Transverse colon (tissue), 4 donors: Measurements from ENCODE around the gene UTP11. TPM values are rescaled to one million over a fixed set of nuclear protein-coding genes. Genes with fewer than 3 reads are reported as not detected.

Experiments
- DNase-seq: peaks from one replicate; pipeline ENCODE4 v3.0.0-alpha.2; 2019
- H3K27ac ChIP-seq, 4 donors: fragments of 200-600 bp; sonication (generic); 2 replicates each; pipeline ENCODE4 v1.5.1; 2016 to 2018; ENCODE audit warnings: inconsistent platforms in 4 of 4
- H3K27me3 ChIP-seq: fragments of 200-600 bp; sonication (generic); 2 replicates; pipeline ENCODE4 v1.5.1; 2017; ENCODE audit warnings: inconsistent platforms
- H3K36me3 ChIP-seq, 4 donors: fragments of 200-600 bp; sonication (generic); 2 replicates each; pipeline ENCODE4 v1.5.1; 2017 to 2019; ENCODE audit warnings: inconsistent platforms in 4 of 4
- H3K4me1 ChIP-seq, 4 donors: fragments of 200-600 bp; sonication (generic); 2 replicates each; pipeline ENCODE4 v1.5.1; 2017 to 2020; ENCODE audit warnings: inconsistent platforms in 4 of 4
- H3K4me3 ChIP-seq, 4 donors: fragments of 200-600 bp; sonication (generic); 1 replicate in 1 of 4; 2 replicates in 3 of 4; pipeline versions ENCODE4 v1.5.1 to v1.6.1; 2017 to 2019; ENCODE audit warnings: inconsistent platforms in 4 of 4
- H3K9me3 ChIP-seq, 2 donors: fragments of 200-600 bp; sonication (generic); 2 replicates each; pipeline ENCODE4 v1.5.1; 2017 to 2019; ENCODE audit warnings: inconsistent platforms in 2 of 2
- EP300 ChIP-seq: sonication (generic); formaldehyde crosslinking; IDR thresholded peaks from one replicate; pipeline ENCODE4 v1.6.1; 2017; ENCODE audit warnings: antibody characterized with exemption, low read depth
- POLR2A ChIP-seq: fragments of 450-650 bp; IDR thresholded peaks from one replicate; pipeline ENCODE4 v1.6.1; 2016; ENCODE audit warnings: antibody characterized with exemption, mild to moderate bottlenecking, moderate library complexity
- POLR2AphosphoS5 ChIP-seq, 3 donors: sonication (generic); formaldehyde crosslinking; IDR thresholded peaks; one replicate each; pipeline ENCODE4 v1.6.1; 2016; ENCODE audit warnings: antibody characterized with exemption in 3 of 3
- WGBS, 2 donors: methylation state at CpG; one replicate each; pipeline ENCODE4 v1.1.5; 2018; ENCODE audit warnings: low coverage in 1 of 2; 5-methylcytosine and 5-hydroxymethylcytosine counted together
- in situ Hi-C, 4 donors: fragments of 200-750 bp; cut with MboI; loops; one replicate each; pipeline versions ENCODE4 v1.15.0 to v1.15.1; 2017; ENCODE audit warnings: low sequenced_read_pairs in 3 of 4, low pct_ligation_motif_present in 1 of 4, low pct_unique_long_range_greater_than_20kb in 1 of 4
- intact Hi-C: fragments of 100-400 bp; cut with DNase I; formaldehyde crosslinking; loops from one replicate; pipeline ENCODE4 v1.15.1; 2023; ENCODE audit warnings: low total_unique reads
- total RNA-seq, 4 donors: library from RNA; depleted of rRNA; stranded (reverse); fragments of >200 nt; gene quantifications; one replicate each; pipeline ENCODE4 v1.1.0, GENCODE V29; 2016
- TF ChIP-seq, protein P1 (sequence below), 5 experiments: fragments of 200-600 bp in 3 of 5; fragments of 450-650 bp in 2 of 5; sonication (generic) in 3 of 5; IDR thresholded peaks; 1 replicate in 2 of 5; 2 replicates in 3 of 5; pipeline ENCODE4 v1.5.1; 2016 to 2017; ENCODE audit warnings: antibody characterized with exemption in 5 of 5, inconsistent platforms in 3 of 5, mild to moderate bottlenecking in 2 of 5, moderate library complexity in 1 of 5

Gene UTP11
- total RNA-seq, 4 donors from 2014 or later: 3.2 to 22.2 (median 15.3) TPM

DNA sequence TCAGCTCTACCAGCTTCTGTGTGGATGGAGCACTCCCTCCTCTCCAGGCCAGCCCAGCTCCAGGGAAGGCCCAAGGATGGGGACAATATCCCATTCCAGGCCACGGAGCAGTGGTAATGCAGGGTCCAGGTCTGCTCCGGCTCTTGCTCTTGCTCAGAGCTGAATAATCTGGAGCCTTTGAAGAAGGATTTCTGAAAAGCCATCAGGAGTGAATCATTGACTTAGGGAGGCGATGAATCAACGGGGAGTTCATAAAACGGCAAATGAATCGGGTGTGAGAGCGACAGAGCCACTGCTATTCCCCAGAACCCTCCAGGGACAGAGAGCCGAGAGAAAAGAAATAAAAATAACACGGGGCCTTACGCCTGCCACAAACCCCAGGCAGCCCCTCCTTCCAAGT lies 26.3 kb downstream of the UTP11 start:
- Histone ChIP-seq H3K9me3 (no peaks in the 10 kb centered on the region), H3K4me3 (no peak overlapping the region), H3K27ac (no peak overlapping the region), H3K4me1 (no peaks in the 10 kb centered on the region), H3K36me3 (no peaks in the 10 kb centered on the region), H3K27me3 (peaks cover 63% of the 10 kb centered on the region)
- in situ Hi-C loops: loop anchor here in 1 of 4 donors (25.0 kb wide), 1 partner anchor 798 kb away; no protein-coding TSS in a partner anchor
- TF ChIP-seq EP300 (no peak), POLR2AphosphoS5 (IDR thresholded peaks at IDR 0.05) (no peak), POLR2A (no peak)
- TF ChIP-seq, protein P1, sequence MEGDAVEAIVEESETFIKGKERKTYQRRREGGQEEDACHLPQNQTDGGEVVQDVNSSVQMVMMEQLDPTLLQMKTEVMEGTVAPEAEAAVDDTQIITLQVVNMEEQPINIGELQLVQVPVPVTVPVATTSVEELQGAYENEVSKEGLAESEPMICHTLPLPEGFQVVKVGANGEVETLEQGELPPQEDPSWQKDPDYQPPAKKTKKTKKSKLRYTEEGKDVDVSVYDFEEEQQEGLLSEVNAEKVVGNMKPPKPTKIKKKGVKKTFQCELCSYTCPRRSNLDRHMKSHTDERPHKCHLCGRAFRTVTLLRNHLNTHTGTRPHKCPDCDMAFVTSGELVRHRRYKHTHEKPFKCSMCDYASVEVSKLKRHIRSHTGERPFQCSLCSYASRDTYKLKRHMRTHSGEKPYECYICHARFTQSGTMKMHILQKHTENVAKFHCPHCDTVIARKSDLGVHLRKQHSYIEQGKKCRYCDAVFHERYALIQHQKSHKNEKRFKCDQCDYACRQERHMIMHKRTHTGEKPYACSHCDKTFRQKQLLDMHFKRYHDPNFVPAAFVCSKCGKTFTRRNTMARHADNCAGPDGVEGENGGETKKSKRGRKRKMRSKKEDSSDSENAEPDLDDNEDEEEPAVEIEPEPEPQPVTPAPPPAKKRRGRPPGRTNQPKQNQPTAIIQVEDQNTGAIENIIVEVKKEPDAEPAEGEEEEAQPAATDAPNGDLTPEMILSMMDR (IDR thresholded peaks at IDR 0.05): no peak
- WGBS, 2 donors: 49% methylated on average over 10 of the region's 10 CpGs; no CpG with 5 or more reads in 1 of the 2 donors
- intact Hi-C loops: no loop called here
- DNase-seq: no peak

DNA sequence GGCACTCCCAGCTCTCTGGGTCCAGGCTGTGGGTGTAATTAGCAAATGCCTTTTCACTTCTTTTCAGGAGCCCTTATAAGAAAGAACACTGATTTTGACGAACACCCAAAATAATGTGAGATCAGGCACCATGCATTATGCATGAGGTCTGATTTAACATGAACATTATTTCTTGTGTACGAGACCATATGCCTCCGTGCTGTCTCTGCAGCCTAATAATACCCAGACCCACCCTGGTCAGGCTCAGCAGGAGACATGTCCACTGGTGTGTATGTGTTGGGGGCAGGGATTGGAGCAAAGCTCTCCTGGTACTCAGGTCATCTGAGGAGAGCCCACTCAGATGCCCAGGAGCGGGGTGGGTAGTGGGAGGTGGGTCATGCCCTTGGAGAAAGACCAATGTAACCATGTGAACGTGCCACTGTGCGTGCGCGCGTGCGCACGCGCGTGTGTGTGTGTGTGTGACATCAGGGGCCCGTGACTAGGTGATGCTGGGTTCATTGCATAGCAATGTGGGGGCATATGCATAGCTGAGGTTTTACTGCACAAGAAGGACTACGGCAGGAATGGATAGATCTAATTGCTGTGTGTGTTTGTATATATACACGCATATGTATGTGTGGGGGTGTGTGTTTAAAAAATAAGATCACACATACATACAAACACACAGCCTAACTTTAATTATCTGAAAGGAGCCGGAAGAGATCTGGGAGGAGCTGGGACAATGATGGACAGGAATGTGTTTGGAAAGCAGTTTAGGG lies 27.0 kb downstream of the UTP11 start:
- no peaks in the 10 kb centered on the region for H3K36me3 ChIP-seq
- peaks cover 70% of the 10 kb centered on the region for H3K27me3 ChIP-seq
- no peak for TF ChIP-seq POLR2AphosphoS5 (IDR thresholded peaks at IDR 0.05)
- TF ChIP-seq POLR2A: no peak
- TF ChIP-seq, protein P1 (IDR thresholded peaks at IDR 0.05): no peak
- TF ChIP-seq EP300: no peak
- no peaks in the 10 kb centered on the region for H3K9me3 ChIP-seq
- 79% methylated on average over 14 to 17 of the region's 17 CpGs for WGBS, 2 donors
- intact Hi-C loops: no loop called here
- H3K4me1 ChIP-seq: peaks cover 2 to 5% (median 4%) of the 10 kb centered on the region in 4 donors
- no peak overlapping the region for H3K4me3 ChIP-seq
- DNase-seq: no peak
- in situ Hi-C loops: loop anchor here in 1 of 4 donors (25.0 kb wide), 1 partner anchor 798 kb away; no protein-coding TSS in a partner anchor
- H3K27ac ChIP-seq: no peak overlapping the region

DNA sequence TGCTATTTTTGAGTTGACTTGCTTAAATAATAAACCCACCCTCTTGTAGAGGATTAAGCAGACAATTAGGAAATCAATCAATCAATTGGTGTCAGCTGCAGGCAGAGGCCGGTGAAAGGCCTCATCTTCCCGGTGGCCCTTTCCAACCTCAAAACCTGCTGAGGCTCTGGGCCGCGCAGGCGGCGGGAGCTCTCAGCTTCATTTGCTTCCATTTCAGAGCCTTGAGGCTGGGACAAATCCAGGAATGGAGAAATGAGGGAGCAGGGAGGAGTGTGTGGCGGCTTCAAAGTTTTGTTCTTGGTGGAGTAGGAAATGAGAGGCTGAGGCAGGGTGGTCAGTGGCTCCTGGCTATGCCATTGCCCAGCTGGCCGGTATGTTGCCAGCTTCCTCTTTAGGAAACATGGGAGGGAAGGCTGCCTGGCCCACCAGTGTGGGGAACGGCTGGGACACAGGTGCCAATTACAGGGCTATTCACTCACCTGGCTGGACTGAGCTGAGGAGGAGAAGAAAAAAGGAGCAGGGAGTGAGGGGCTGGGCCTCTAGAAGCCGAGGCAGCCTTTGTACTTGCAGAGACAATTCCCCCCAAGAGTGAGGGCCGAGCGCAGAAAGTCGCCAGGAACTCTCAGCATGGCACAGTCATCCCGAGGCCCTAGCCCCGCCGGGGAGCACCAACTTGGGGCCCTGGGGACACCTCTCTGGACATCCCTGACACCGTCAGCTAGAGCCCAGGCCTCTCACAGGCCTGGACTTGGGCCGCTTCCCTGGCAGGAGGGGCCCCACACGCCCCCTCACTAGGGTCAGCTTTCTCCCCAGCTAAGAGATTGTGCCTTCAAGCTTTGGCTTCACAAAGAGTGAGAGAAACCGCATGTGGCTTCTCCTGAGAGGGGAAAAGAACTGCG lies 29.7 kb downstream of the UTP11 start:
- WGBS, 2 donors: 83 to 100% methylated on average over 2 to 21 of the region's 21 CpGs

More for the DNA sequence above, 29.7 kb downstream of the UTP11 start:
- TF ChIP-seq POLR2AphosphoS5 (IDR thresholded peaks at IDR 0.05) (no peak), EP300 (no peak), POLR2A (no peak)
- TF ChIP-seq, protein P1 (IDR thresholded peaks at IDR 0.05): no peak
- peaks cover 84% of the 10 kb centered on the region for H3K27me3 ChIP-seq
- no peak overlapping the region for H3K4me3 ChIP-seq
- intact Hi-C loops (no loop called here), in situ Hi-C loops (loop anchor here in 1 of 4 donors (25.0 kb wide), 1 partner anchor 795 kb away; no protein-coding TSS in a partner anchor)
- H3K36me3 ChIP-seq: no peaks in the 10 kb centered on the region
- H3K4me1 ChIP-seq: peaks cover 9 to 19% (median 15%) of the 10 kb centered on the region in 4 donors
- H3K27ac ChIP-seq: no peak overlapping the region
- H3K9me3 ChIP-seq: no peaks in the 10 kb centered on the region
- no peak for DNase-seq
